GM23338 (cell line): Measurements from ENCODE around the gene C1QL4. TPM values are rescaled to one million over a fixed set of nuclear protein-coding genes. Genes with fewer than 3 reads are reported as not detected.

ENCODE experiments used
- CREB1 ChIP-seq: fragments of 250-450 bp; sonication (Bioruptor Pico); IDR thresholded peaks from 2 replicates; pipeline ENCODE4 v1.5.0; 2020; ENCODE audit warnings: low read depth, mild to moderate bottlenecking, moderate library complexity
- EZH2 ChIP-seq: fragments of 200-600 bp; sonication (generic); IDR thresholded peaks from one replicate; pipeline ENCODE4 v1.8.0; 2017; ENCODE audit warnings: antibody characterized with exemption, mild to moderate bottlenecking, low read depth; ENCODE audit not compliant: unreplicated experiment
- EZH2phosphoT487 ChIP-seq: fragments of 200-600 bp; sonication (generic); IDR thresholded peaks from one replicate; pipeline ENCODE4 v1.8.1; 2018; ENCODE audit warnings: antibody characterized with exemption; ENCODE audit not compliant: unreplicated experiment
- JUNB ChIP-seq: IDR thresholded peaks from one replicate; pipeline ENCODE4 v1.6.1; 2016; ENCODE audit warnings: antibody characterized with exemption; ENCODE audit not compliant: unreplicated experiment
- POLR2AphosphoS5 ChIP-seq: IDR thresholded peaks from 2 replicates; pipeline ENCODE4 v1.6.1; 2016; ENCODE audit warnings: antibody characterized with exemption, low read depth
- STAT1 ChIP-seq: IDR thresholded peaks from one replicate; pipeline ENCODE4 v1.6.1; 2016; ENCODE audit warnings: antibody characterized with exemption; ENCODE audit not compliant: unreplicated experiment
- polyA plus RNA-seq: library from polyadenylated mRNA; unstranded; fragments of >200 nt; fragmentation: Nextera tagmentation; extraction: Ambion mirVana; gene quantifications from 2 replicates; pipeline ENCODE4 v1.2.1, GENCODE V29; 2016
- total RNA-seq: library from RNA; depleted of rRNA; stranded (reverse); fragments of >200 nt; shearing (Covaris generic); gene quantifications from 2 replicates; pipeline ENCODE4 v1.2.3, GENCODE V29; 2014
- TF ChIP-seq, protein P1 (sequence below): fragments of 250-450 bp; sonication (Bioruptor Pico); IDR thresholded peaks from 2 replicates; pipeline ENCODE4 v1.5.0; 2020; ENCODE audit warnings: mild to moderate bottlenecking, moderate library complexity
- TF ChIP-seq, protein P2 (sequence below), 2 experiments: fragments of 200-600 bp in 1 of 2; sonication (generic) in 1 of 2; conservative IDR thresholded peaks; 2 replicates each; pipeline versions ENCODE4 v1.5.1 to v1.6.1; 2016 to 2017; ENCODE audit warnings: antibody characterized with exemption in 2 of 2, low read depth in 2 of 2, mild to moderate bottlenecking in 2 of 2, moderate library complexity in 1 of 2

The C1QL4 gene
- total and polyA plus RNA-seq, 2 experiments from 2014 or later: not detected

DNA sequence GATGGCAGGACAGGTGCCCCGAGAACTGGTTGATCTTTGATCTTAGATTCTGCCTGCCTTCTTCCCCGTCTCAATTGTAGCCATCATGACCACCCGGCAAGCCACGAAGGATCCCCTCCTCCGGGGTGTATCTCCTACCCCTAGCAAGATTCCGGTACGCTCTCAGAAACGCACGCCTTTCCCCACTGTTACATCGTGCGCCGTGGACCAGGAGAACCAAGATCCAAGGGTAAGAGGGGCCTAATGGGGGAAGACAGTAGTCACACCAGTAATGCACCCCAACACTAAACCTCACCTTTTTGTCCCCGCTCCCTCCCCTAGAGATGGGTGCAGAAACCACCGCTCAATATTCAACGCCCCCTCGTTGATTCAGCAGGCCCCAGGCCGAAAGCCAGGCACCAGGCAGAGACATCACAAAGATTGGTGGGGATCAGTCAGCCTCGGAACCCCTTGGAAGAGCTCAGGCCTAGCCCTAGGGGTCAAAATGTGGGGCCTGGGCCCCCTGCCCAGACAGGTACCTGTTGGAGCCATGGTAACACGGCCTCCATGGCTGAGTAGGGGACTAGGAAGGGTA is 13.4 kb downstream of the C1QL4 start (continued):
- TF ChIP-seq, protein P1, sequence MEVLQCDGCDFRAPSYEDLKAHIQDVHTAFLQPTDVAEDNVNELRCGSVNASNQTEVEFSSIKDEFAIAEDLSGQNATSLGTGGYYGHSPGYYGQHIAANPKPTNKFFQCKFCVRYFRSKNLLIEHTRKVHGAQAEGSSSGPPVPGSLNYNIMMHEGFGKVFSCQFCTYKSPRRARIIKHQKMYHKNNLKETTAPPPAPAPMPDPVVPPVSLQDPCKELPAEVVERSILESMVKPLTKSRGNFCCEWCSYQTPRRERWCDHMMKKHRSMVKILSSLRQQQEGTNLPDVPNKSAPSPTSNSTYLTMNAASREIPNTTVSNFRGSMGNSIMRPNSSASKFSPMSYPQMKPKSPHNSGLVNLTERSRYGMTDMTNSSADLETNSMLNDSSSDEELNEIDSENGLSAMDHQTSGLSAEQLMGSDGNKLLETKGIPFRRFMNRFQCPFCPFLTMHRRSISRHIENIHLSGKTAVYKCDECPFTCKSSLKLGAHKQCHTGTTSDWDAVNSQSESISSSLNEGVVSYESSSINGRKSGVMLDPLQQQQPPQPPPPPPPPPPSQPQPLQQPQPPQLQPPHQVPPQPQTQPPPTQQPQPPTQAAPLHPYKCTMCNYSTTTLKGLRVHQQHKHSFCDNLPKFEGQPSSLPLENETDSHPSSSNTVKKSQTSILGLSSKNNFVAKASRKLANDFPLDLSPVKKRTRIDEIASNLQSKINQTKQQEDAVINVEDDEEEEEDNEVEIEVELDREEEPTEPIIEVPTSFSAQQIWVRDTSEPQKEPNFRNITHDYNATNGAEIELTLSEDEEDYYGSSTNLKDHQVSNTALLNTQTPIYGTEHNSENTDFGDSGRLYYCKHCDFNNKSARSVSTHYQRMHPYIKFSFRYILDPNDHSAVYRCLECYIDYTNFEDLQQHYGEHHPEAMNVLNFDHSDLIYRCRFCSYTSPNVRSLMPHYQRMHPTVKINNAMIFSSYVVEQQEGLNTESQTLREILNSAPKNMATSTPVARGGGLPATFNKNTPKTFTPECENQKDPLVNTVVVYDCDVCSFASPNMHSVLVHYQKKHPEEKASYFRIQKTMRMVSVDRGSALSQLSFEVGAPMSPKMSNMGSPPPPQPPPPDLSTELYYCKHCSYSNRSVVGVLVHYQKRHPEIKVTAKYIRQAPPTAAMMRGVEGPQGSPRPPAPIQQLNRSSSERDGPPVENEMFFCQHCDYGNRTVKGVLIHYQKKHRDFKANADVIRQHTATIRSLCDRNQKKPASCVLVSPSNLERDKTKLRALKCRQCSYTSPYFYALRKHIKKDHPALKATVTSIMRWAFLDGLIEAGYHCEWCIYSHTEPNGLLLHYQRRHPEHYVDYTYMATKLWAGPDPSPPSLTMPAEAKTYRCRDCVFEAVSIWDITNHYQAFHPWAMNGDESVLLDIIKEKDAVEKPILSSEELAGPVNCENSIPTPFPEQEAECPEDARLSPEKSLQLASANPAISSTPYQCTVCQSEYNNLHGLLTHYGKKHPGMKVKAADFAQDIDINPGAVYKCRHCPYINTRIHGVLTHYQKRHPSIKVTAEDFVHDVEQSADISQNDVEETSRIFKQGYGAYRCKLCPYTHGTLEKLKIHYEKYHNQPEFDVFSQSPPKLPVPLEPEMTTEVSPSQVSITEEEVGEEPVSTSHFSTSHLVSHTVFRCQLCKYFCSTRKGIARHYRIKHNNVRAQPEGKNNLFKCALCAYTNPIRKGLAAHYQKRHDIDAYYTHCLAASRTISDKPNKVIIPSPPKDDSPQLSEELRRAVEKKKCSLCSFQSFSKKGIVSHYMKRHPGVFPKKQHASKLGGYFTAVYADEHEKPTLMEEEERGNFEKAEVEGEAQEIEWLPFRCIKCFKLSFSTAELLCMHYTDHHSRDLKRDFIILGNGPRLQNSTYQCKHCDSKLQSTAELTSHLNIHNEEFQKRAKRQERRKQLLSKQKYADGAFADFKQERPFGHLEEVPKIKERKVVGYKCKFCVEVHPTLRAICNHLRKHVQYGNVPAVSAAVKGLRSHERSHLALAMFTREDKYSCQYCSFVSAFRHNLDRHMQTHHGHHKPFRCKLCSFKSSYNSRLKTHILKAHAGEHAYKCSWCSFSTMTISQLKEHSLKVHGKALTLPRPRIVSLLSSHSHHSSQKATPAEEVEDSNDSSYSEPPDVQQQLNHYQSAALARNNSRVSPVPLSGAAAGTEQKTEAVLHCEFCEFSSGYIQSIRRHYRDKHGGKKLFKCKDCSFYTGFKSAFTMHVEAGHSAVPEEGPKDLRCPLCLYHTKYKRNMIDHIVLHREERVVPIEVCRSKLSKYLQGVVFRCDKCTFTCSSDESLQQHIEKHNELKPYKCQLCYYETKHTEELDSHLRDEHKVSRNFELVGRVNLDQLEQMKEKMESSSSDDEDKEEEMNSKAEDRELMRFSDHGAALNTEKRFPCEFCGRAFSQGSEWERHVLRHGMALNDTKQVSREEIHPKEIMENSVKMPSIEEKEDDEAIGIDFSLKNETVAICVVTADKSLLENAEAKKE (CRISPR knock-in tag): no peak
- TF ChIP-seq POLR2AphosphoS5 (no peak), JUNB (no peak), EZH2 (no peak), EZH2phosphoT487 (no peak), CREB1 (no peak), STAT1 (no peak)
- TF ChIP-seq, protein P2, sequence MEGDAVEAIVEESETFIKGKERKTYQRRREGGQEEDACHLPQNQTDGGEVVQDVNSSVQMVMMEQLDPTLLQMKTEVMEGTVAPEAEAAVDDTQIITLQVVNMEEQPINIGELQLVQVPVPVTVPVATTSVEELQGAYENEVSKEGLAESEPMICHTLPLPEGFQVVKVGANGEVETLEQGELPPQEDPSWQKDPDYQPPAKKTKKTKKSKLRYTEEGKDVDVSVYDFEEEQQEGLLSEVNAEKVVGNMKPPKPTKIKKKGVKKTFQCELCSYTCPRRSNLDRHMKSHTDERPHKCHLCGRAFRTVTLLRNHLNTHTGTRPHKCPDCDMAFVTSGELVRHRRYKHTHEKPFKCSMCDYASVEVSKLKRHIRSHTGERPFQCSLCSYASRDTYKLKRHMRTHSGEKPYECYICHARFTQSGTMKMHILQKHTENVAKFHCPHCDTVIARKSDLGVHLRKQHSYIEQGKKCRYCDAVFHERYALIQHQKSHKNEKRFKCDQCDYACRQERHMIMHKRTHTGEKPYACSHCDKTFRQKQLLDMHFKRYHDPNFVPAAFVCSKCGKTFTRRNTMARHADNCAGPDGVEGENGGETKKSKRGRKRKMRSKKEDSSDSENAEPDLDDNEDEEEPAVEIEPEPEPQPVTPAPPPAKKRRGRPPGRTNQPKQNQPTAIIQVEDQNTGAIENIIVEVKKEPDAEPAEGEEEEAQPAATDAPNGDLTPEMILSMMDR (conservative IDR thresholded peaks at IDR 0.05; ENCODE audit: low read depth in 2 of 2): no peak
